ENCODE results near the gene CDK3.

The CDK3 gene

DNA sequence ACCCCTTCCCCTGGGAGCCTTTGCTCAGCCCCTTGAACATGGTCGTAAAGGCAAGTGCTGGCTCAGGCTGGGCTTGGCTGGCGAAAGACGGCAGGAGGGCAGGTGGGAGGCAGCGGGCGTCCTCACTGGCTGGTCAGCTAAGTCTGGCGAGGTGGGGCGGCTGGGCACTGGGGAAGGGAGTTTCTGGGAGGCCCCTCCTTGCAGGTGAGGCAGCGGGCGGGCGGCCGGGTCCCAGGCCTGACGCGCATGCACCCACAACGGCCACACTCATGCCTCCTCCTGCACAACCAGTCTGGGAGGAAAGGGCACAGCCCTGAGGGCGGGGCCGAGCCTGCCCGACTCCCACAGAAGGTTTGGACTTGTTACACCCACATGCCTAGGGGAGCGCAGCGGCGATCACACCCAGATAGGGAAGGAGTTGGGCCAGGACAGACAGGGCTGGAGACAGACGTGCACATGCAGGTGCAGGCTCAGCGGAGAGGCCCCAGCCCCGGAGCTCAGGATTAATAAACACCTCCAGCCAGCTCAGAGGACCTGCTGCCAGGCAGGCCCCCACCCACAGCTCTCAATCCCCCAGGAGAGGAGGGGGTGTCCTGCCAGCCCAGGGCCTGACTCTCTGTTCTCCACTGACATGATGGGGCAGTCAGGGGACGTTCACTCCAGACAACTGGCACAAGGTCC lies 26.6 kb downstream of the CDK3 start, which contains the start of gene EVPL:
Gene EVPL, minus strand, starts transcription at position 148 of the 681 bp plus-strand sequence. Its CDS starts 108 bp downstream, at position 40.
- Histone ChIP-seq H3K9me3 (replicated peaks; ENCODE audit: insufficient read depth, low read length) (no peaks in the 10 kb centered on the region), H3K4me1 (ENCODE audit: low read length) (no peaks in the 10 kb centered on the region), H3K9me2 (replicated peaks; ENCODE audit: insufficient read depth, low read length) (no peaks in the 10 kb centered on the region), H3K27ac (ENCODE audit: low read length) (no peak within 1 kb of the TSS), H3K27me3 (replicated peaks; ENCODE audit: insufficient read depth, low read length) (peaks cover 13% of the 10 kb centered on the region; the same call in 1 of the 2 replicates), H3K9ac (ENCODE audit: low read length) (no peak within 1 kb of the TSS), H3K79me2 (ENCODE audit: low read length) (no peaks in the 10 kb centered on the region), H3K4me2 (ENCODE audit: low read depth, low read length) (no peak within 1 kb of the TSS), H2AFZ (ENCODE audit: low read length) (no peak within 1 kb of the TSS), H3F3A (ENCODE audit: insufficient read depth, low read length) (no peaks in the 10 kb centered on the region), H3K4me3 (ENCODE audit: low read length) (no peak within 1 kb of the TSS), H3K36me3 (replicated peaks; ENCODE audit: insufficient read depth, low read length) (no peaks in the 10 kb centered on the region), H4K20me1 (ENCODE audit: insufficient read depth, low read length) (no peaks in the 10 kb centered on the region)
- DNase-seq = no peak
- TF ChIP-seq, protein P1, sequence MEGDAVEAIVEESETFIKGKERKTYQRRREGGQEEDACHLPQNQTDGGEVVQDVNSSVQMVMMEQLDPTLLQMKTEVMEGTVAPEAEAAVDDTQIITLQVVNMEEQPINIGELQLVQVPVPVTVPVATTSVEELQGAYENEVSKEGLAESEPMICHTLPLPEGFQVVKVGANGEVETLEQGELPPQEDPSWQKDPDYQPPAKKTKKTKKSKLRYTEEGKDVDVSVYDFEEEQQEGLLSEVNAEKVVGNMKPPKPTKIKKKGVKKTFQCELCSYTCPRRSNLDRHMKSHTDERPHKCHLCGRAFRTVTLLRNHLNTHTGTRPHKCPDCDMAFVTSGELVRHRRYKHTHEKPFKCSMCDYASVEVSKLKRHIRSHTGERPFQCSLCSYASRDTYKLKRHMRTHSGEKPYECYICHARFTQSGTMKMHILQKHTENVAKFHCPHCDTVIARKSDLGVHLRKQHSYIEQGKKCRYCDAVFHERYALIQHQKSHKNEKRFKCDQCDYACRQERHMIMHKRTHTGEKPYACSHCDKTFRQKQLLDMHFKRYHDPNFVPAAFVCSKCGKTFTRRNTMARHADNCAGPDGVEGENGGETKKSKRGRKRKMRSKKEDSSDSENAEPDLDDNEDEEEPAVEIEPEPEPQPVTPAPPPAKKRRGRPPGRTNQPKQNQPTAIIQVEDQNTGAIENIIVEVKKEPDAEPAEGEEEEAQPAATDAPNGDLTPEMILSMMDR (IDR thresholded peaks at IDR 0.05; ENCODE audit: low read length) = no peak
- no peak for TF ChIP-seq EZH2 (optimal IDR thresholded peaks at IDR 0.05; ENCODE audit: low read depth, low read length)
- no peak for TF ChIP-seq EZH2phosphoT487 (IDR thresholded peaks at IDR 0.05; ENCODE audit: low read length)

DNA sequence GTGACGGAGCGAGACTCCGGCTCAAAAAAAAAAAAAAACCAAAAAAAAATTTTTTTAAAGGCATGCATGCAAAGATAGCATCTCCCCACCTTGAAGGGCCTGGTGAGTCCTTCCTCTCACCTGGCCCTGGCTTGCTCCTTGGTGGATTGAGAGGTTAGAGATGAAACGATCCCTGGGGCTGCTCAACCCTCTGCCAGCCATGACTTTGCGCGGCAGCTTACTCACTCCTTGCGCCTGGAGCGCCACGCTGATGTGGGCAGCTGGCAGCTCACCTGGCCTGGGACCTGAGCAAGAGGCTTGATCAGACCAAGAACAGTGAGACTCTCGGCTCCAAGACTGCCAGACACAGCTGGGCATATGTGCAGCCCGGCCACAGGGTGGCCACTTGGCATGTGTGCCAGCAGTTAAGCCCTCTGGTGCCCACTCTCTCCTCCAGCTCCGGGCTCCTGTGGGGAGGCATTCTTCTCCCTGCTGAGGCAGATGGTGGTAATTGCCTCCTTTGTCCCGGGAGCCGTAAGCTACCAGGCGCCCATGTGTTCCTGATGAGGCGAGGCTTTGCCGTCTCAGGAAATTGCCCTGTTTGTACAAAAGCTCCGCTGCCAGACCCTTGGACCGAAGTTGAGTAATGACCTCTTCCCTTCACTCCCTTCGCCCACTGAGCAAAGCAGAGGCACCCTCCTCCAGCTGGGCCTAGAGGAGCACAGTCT lies 31.6 kb downstream of the CDK3 start:
- no peaks in the 10 kb centered on the region for H3K4me1 ChIP-seq (ENCODE audit: low read length)
- H3F3A ChIP-seq (ENCODE audit: insufficient read depth, low read length) = no peaks in the 10 kb centered on the region
- H4K20me1 ChIP-seq (ENCODE audit: insufficient read depth, low read length) = no peaks in the 10 kb centered on the region
- H3K27ac ChIP-seq (ENCODE audit: low read length) = no peak overlapping the region
- TF ChIP-seq EZH2phosphoT487 (IDR thresholded peaks at IDR 0.05; ENCODE audit: low read length) (no peak), EZH2 (optimal IDR thresholded peaks at IDR 0.05; ENCODE audit: low read depth, low read length) (no peak)
- TF ChIP-seq, protein P1 (IDR thresholded peaks at IDR 0.05; ENCODE audit: low read length) = no peak
- H3K36me3 ChIP-seq (replicated peaks; ENCODE audit: insufficient read depth, low read length) = no peaks in the 10 kb centered on the region
- no peak overlapping the region for H3K4me3 ChIP-seq (ENCODE audit: low read length)
- H3K79me2 ChIP-seq (ENCODE audit: low read length) = no peaks in the 10 kb centered on the region
- no peak overlapping the region for H3K9ac ChIP-seq (ENCODE audit: low read length)
- H2AFZ ChIP-seq (ENCODE audit: low read length) = no peak overlapping the region
- H3K9me3 ChIP-seq (replicated peaks; ENCODE audit: insufficient read depth, low read length) = no peaks in the 10 kb centered on the region
- no peak for DNase-seq
- no peaks in the 10 kb centered on the region; the same call in 1 of the 2 replicates for H3K27me3 ChIP-seq (replicated peaks; ENCODE audit: insufficient read depth, low read length)
- no peak overlapping the region for H3K4me2 ChIP-seq (ENCODE audit: low read depth, low read length)
- no peaks in the 10 kb centered on the region for H3K9me2 ChIP-seq (replicated peaks; ENCODE audit: insufficient read depth, low read length)

DNA sequence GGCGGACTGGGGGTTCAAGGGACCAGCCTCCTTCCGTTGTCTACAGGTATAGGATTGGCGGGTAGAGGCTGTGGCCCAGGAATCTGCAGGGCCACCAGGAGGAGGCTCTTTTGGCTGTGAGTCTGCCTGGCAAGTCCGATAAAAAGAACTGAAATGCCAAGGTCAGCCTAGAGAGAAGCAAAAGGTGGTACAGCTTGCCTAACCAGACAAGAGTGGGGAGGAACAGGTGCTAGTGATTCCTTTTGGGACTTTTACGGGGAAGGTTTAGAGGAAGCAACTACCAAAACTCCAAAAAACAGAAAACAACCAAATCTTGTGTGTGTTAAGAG lies 32.1 kb downstream of the CDK3 start:
- no peak overlapping the region for H3K4me3 ChIP-seq (ENCODE audit: low read length)
- no peaks in the 10 kb centered on the region for H3K9me2 ChIP-seq (replicated peaks; ENCODE audit: insufficient read depth, low read length)
- no peak overlapping the region for H3K4me2 ChIP-seq (ENCODE audit: low read depth, low read length)
- no peaks in the 10 kb centered on the region for H3F3A ChIP-seq (ENCODE audit: insufficient read depth, low read length)
- no peaks in the 10 kb centered on the region for H3K9me3 ChIP-seq (replicated peaks; ENCODE audit: insufficient read depth, low read length)
- TF ChIP-seq EZH2phosphoT487 (IDR thresholded peaks at IDR 0.05; ENCODE audit: low read length) (no peak), EZH2 (optimal IDR thresholded peaks at IDR 0.05; ENCODE audit: low read depth, low read length) (no peak)
- TF ChIP-seq, protein P1 (IDR thresholded peaks at IDR 0.05; ENCODE audit: low read length) = no peak
- no peaks in the 10 kb centered on the region for H3K79me2 ChIP-seq (ENCODE audit: low read length)
- H3K27me3 ChIP-seq (replicated peaks; ENCODE audit: insufficient read depth, low read length) = no peaks in the 10 kb centered on the region; the same call in 1 of the 2 replicates
- H3K27ac ChIP-seq (ENCODE audit: low read length) = no peak overlapping the region
- no peak overlapping the region for H2AFZ ChIP-seq (ENCODE audit: low read length)
- no peaks in the 10 kb centered on the region for H3K4me1 ChIP-seq (ENCODE audit: low read length)
- no peaks in the 10 kb centered on the region for H4K20me1 ChIP-seq (ENCODE audit: insufficient read depth, low read length)
- H3K9ac ChIP-seq (ENCODE audit: low read length) = no peak overlapping the region
- H3K36me3 ChIP-seq (replicated peaks; ENCODE audit: insufficient read depth, low read length) = no peaks in the 10 kb centered on the region
- DNase-seq = no peak

All from MM.1S (cell line).